Cardiac muscle cell (in vitro differentiated cells and primary cell): Measurements from ENCODE around the gene MTHFR. TPM values are rescaled to one million over a fixed set of nuclear protein-coding genes. Genes with fewer than 3 reads are reported as not detected.
A peak's percentile ranks its signal among the peaks of the same experiment; 100 is the strongest.

Experiments
- DNase-seq, 2 donors: peaks; one replicate each; pipeline versions ENCODE4 v3.0.0 to v3.0.0-alpha.2; 2010 to 2017; ENCODE audit warnings: low read depth in 1 of 2, low spot score in 1 of 2
- H3K27ac ChIP-seq: fragments of 200-600 bp; sonication (generic); 2 replicates; pipeline ENCODE4 v1.5.1; 2016
- H3K27me3 ChIP-seq: fragments of 200-600 bp; sonication (generic); 2 replicates; pipeline ENCODE4 v1.6.0; 2016; ENCODE audit warnings: control low read depth
- H3K36me3 ChIP-seq: fragments of 200-600 bp; sonication (generic); 2 replicates; pipeline ENCODE4 v1.5.1; 2016; ENCODE audit warnings: control low read depth
- H3K4me1 ChIP-seq: fragments of 200-600 bp; sonication (generic); 2 replicates; pipeline ENCODE4 v1.8.1; 2017; ENCODE audit warnings: low read depth, mild to moderate bottlenecking, mixed run types
- H3K4me3 ChIP-seq: fragments of 200-600 bp; sonication (generic); 2 replicates; pipeline ENCODE4 v1.5.1; 2016; ENCODE audit warnings: mild to moderate bottlenecking
- H3K9me3 ChIP-seq: fragments of 200-600 bp; sonication (generic); 2 replicates; pipeline ENCODE4 v1.5.1; 2017; ENCODE audit warnings: low read depth, mild to moderate bottlenecking, control low read depth
- CTCF ChIP-seq: IDR thresholded peaks from 2 replicates; pipeline ENCODE4 v1.5.1; 2012; ENCODE audit warnings: low read depth, mild to moderate bottlenecking, low read length
- polyA plus RNA-seq: library from polyadenylated mRNA; unstranded; fragments of >200 nt; fragmentation: Nextera tagmentation; extraction: Ambion mirVana; gene quantifications from 2 replicates; pipeline ENCODE4 v1.2.1, GENCODE V29; 2016
- total RNA-seq: library from RNA; depleted of rRNA; stranded (reverse); fragments of >200 nt; gene quantifications from 2 replicates; pipeline ENCODE4 v1.2.3, GENCODE V29; 2016

The MTHFR gene
- 54.7 and 64.0 TPM in 2 replicates for total RNA-seq
- polyA plus RNA-seq, result 29.0 and 37.5 TPM in 2 replicates

- Histone ChIP-seq H3K4me3 (peak within 1 kb of the TSS; percentile 49), H3K36me3 (peaks cover 17% of the 10 kb centered on the region), H3K27me3 (no peaks in the 10 kb centered on the region), H3K9me3 (no peaks in the 10 kb centered on the region), H3K4me1 (peaks cover 27% of the 10 kb centered on the region), H3K27ac (peak within 1 kb of the TSS; percentile 95)
- no peak for TF ChIP-seq CTCF
- peak; percentile 100 for DNase-seq
Observed at GRCh38 chr1:11805422-11806306, at the start of gene MTHFR, which contains the start of gene CLCN6. TSS of gene MTHFR (minus strand) at chr1:11805964. CDS start at chr1:11803116, 2,848 bp downstream. TSS of gene CLCN6 (plus strand) at chr1:11806191. CDS start at chr1:11806263, 72 bp downstream.

DNA sequence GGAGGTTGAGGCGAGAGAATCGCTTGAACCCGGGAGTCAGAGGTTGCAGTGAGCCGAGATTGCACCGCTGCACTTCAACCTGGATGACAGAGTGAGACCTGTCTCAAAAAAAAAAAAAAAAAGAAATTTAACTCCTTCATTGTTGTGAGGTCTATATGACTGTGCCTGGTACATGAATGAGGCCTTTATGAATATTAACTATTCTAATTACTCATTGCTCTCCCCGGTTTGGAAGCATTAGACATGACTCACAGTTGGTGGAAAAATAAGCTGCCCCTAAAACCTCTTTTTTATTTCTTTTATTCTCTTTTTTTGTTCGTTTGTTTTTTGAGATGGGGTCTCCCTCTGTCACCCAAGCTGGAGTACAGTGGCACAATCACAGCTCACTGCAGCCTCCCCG is 49.7 kb upstream of the MTHFR start:
- DNase-seq, result no peak
- Histone ChIP-seq H3K9me3 (no peaks in the 10 kb centered on the region), H3K27ac (no peak overlapping the region), H3K4me3 (no peak overlapping the region), H3K27me3 (peaks cover 24% of the 10 kb centered on the region), H3K4me1 (peaks cover 3% of the 10 kb centered on the region), H3K36me3 (no peaks in the 10 kb centered on the region)
- TF ChIP-seq CTCF, result no peak

- H3K4me3 ChIP-seq, result no peak overlapping the region
- H3K27me3 ChIP-seq, result peaks cover 24% of the 10 kb centered on the region
- no peak for TF ChIP-seq CTCF
- no peak for DNase-seq
- no peaks in the 10 kb centered on the region for H3K36me3 ChIP-seq
- H3K4me1 ChIP-seq, result peaks cover 3% of the 10 kb centered on the region
- H3K27ac ChIP-seq, result no peak overlapping the region
- H3K9me3 ChIP-seq, result no peaks in the 10 kb centered on the region
Observed at GRCh38 chr1:11854519-11854918, 48.8 kb upstream of the MTHFR start.

- no peak overlapping the region for H3K27ac ChIP-seq
- no peak for TF ChIP-seq CTCF
- no peaks in the 10 kb centered on the region for H3K36me3 ChIP-seq
- H3K27me3 ChIP-seq, result no peaks in the 10 kb centered on the region
- H3K4me1 ChIP-seq, result peaks cover 17% of the 10 kb centered on the region
- DNase-seq, result no peak
- H3K9me3 ChIP-seq, result no peaks in the 10 kb centered on the region
- H3K4me3 ChIP-seq, result no peak overlapping the region
Observed at GRCh38 chr1:11851180-11851579, 45.4 kb upstream of the MTHFR start.

- Histone ChIP-seq H3K27ac (no peak overlapping the region), H3K4me3 (no peak overlapping the region)
- no peak for TF ChIP-seq CTCF
Observed at GRCh38 chr1:11850156-11850555, 44.4 kb upstream of the MTHFR start.

More at GRCh38 chr1:11850156-11850555, 44.4 kb upstream of the MTHFR start:
- no peaks in the 10 kb centered on the region for H3K36me3 ChIP-seq
- no peak for DNase-seq
- H3K9me3 ChIP-seq, result no peaks in the 10 kb centered on the region
- H3K27me3 ChIP-seq, result no peaks in the 10 kb centered on the region
- H3K4me1 ChIP-seq, result peaks cover 17% of the 10 kb centered on the region
